Testis (tissue), 3 donors: ENCODE measurements around the gene SPATA13. TPM values are rescaled to one million over a fixed set of nuclear protein-coding genes. Genes with fewer than 3 reads are reported as not detected.

Experiments used
- DNase-seq: peaks from one replicate; pipeline ENCODE4 v3.0.0-alpha.2; 2019
- H3K27ac ChIP-seq, 2 donors: fragments of 200-600 bp; sonication (generic); one replicate each; pipeline ENCODE4 v1.5.1; 2019
- H3K27me3 ChIP-seq: fragments of 200-600 bp; sonication (generic); one replicate; pipeline ENCODE4 v1.5.1; 2019
- H3K36me3 ChIP-seq: fragments of 200-600 bp; sonication (generic); one replicate; pipeline ENCODE4 v1.5.1; 2017; ENCODE audit warnings: low read depth; ENCODE audit errors: missing control alignments
- H3K4me1 ChIP-seq: fragments of 200-600 bp; sonication (generic); one replicate; pipeline ENCODE4 v1.5.1; 2019
- H3K4me3 ChIP-seq, 2 donors: fragments of 200-600 bp; sonication (generic); one replicate each; pipeline ENCODE4 v1.5.1; 2017 to 2019
- H3K9me3 ChIP-seq: fragments of 200-600 bp; sonication (generic); one replicate; pipeline ENCODE4 v1.5.1; 2017
- POLR2A ChIP-seq: fragments of 450-650 bp; IDR thresholded peaks from one replicate; pipeline ENCODE4 v1.6.1; 2017; ENCODE audit warnings: antibody characterized with exemption, mild to moderate bottlenecking, moderate library complexity
- whole genome bisulfite sequencing, 2 donors: methylation state at CpG; one replicate each; pipeline ENCODE4 v1.1.5; 2018; 5-methylcytosine and 5-hydroxymethylcytosine counted together
- intact Hi-C: fragments of 100-400 bp; cut with DNase I; formaldehyde crosslinking; loops from one replicate; pipeline ENCODE4 v1.15.1; 2023; ENCODE audit warnings: low total_unique reads
- polyA plus RNA-seq: library from polyadenylated mRNA; stranded (reverse); fragments of 350-450 nt; fragmentation: Illumina TruSeq; extraction: RNeasy Lipid Tissue Mini Kit (QIAGEN cat#74804); gene quantifications from one replicate; pipeline ENCODE4 v1.2.3, GENCODE V29; 2014; ENCODE audit warnings: low read depth, low replicate concordance; ENCODE audit not compliant: insufficient read depth
- total RNA-seq, 2 donors: library from RNA; depleted of rRNA; stranded (reverse); fragments of >200 nt; gene quantifications; one replicate each; pipeline ENCODE4 v1.2.3, GENCODE V29; 2016
- TF ChIP-seq, protein P1 (sequence below), 3 experiments: fragments of 450-650 bp in 2 of 3; fragments of 200-600 bp in 1 of 3; sonication (generic) in 1 of 3; IDR thresholded peaks; one replicate each; pipeline ENCODE4 v1.5.1; 2016 to 2019; ENCODE audit warnings: antibody characterized with exemption in 3 of 3, mild to moderate bottlenecking in 2 of 3, moderate library complexity in 1 of 3

Gene SPATA13
- total and polyA plus RNA-seq, 3 donors from 2014 or later, result 12.9 to 35.6 (median 30.6) TPM

DNA sequence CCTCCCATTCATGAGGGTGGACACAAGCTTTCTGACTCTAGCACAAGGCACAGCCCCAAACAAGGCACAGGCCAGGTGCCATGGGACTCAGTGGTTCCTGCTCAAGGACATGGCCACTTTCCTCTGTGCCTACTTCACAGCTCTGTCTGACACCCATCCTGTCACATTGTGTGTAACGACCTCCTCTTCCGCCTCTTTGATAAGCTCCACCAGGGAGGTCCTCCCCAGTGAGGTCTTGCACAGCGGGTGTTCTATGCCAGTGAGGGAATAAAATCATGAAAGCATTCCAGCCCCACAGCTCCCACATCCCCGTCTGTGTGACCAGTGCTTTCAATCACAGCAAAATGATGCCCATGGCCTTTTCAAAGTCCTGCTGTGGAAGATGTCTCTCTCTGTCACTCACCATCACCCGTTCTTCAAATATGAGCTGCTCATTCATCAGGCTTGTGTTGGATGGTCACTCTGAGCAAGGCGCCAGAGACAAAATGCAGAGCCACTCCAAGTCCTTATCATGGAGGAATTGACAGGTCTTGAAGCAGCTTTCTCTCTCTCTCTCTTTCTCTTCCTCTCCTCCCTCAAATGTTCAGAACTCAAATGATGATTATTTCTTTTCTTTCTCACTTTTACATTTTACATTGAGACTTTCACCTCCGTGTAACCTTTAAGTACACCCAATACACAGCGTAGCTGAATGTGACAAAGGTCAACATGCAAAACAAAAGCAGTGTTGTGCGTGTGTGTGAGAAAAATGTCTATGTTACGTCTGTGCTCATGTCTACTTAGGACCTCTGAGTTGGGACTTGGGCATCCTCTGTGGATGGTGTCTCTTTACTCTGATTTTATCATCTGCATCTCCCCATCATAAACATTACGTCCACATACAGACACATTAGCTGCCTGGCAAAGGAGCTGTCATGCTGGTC, 8.0 kb upstream of the SPATA13 start:
- Histone ChIP-seq H3K4me3 (no peak overlapping the region), H3K27ac (no peak overlapping the region), H3K36me3 (no peaks in the 10 kb centered on the region), H3K27me3 (no peaks in the 10 kb centered on the region), H3K4me1 (no peaks in the 10 kb centered on the region), H3K9me3 (no peaks in the 10 kb centered on the region)
- WGBS, 2 donors, result 87 to 93% methylated on average over 11 of the region's 11 CpGs
- intact Hi-C loops, result no loop called here
- TF ChIP-seq POLR2A, result no peak
- TF ChIP-seq, protein P1, sequence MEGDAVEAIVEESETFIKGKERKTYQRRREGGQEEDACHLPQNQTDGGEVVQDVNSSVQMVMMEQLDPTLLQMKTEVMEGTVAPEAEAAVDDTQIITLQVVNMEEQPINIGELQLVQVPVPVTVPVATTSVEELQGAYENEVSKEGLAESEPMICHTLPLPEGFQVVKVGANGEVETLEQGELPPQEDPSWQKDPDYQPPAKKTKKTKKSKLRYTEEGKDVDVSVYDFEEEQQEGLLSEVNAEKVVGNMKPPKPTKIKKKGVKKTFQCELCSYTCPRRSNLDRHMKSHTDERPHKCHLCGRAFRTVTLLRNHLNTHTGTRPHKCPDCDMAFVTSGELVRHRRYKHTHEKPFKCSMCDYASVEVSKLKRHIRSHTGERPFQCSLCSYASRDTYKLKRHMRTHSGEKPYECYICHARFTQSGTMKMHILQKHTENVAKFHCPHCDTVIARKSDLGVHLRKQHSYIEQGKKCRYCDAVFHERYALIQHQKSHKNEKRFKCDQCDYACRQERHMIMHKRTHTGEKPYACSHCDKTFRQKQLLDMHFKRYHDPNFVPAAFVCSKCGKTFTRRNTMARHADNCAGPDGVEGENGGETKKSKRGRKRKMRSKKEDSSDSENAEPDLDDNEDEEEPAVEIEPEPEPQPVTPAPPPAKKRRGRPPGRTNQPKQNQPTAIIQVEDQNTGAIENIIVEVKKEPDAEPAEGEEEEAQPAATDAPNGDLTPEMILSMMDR (IDR thresholded peaks at IDR 0.05), result no peak
- no peak for DNase-seq

DNA sequence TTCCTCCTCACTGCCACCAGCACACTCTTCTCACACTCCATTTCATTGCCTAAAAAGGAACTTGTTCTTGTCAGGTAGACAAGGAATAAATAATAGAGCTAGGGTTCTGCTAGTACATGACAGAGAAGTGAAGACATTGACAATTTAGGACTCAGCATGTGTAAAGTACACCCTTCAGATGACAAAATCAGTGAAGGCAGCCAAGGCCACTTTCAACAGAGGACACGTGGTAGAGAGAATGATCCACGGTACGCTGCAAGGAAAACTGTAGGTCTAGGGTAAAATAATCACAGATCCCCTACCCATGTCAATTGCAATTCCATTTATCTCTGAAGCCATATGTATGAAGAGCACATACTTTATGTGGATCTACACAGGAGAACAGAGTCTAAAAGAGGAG, 7.2 kb upstream of the SPATA13 start:
- no peaks in the 10 kb centered on the region for H3K27me3 ChIP-seq
- no peak overlapping the region for H3K27ac ChIP-seq
- H3K9me3 ChIP-seq, result no peaks in the 10 kb centered on the region
- 93 to 100% methylated on average over 3 of the region's 3 CpGs for WGBS, 2 donors
- TF ChIP-seq, protein P1 (IDR thresholded peaks at IDR 0.05), result no peak
- no peak for TF ChIP-seq POLR2A
- intact Hi-C loops, result no loop called here
- H3K36me3 ChIP-seq, result no peaks in the 10 kb centered on the region
- no peak for DNase-seq
- no peak overlapping the region for H3K4me3 ChIP-seq
- H3K4me1 ChIP-seq, result no peaks in the 10 kb centered on the region

DNA sequence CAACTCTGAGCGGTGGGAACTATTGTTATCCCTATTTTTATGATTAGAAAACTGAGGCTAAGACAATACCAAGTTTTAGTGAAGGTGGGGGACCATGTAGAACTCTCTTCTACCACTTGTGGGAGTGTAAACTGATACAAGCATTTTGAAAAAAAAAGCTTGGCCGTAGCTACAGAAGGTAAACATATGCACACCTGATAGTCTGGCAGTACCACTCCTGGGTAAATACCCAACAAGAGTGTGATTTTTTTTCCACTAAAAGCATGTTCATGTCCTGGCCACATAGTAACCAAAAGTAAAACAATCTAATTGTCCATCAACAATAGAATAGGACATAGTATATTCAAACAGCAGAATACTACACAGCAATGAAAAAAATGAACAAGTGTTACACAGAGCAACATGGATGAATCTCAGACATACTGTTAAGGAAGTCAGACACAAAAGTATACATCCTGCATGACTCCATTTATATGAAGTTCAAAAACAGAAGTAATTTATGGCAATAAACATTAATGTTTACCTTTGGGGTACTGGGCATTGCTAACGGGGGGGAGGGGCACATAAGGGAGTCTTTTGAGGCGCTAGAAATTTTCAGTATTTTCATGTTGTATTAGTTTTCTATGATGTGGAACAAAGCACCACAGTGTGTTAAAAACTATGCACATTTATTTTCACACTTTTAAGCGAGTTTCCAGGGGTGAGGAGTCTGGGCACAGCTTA, 6.4 kb upstream of the SPATA13 start:
- no peak for TF ChIP-seq POLR2A
- TF ChIP-seq, protein P1 (IDR thresholded peaks at IDR 0.05), result no peak
- H3K4me1 ChIP-seq, result peaks cover under 1% of the 10 kb centered on the region
- H3K27ac ChIP-seq, result no peak overlapping the region
- H3K4me3 ChIP-seq, result no peak overlapping the region
- intact Hi-C loops, result no loop called here
- no peaks in the 10 kb centered on the region for H3K9me3 ChIP-seq
- H3K27me3 ChIP-seq, result no peaks in the 10 kb centered on the region
- no peaks in the 10 kb centered on the region for H3K36me3 ChIP-seq
- no peak for DNase-seq
- 88 to 94% methylated on average over 5 of the region's 5 CpGs for WGBS, 2 donors

DNA sequence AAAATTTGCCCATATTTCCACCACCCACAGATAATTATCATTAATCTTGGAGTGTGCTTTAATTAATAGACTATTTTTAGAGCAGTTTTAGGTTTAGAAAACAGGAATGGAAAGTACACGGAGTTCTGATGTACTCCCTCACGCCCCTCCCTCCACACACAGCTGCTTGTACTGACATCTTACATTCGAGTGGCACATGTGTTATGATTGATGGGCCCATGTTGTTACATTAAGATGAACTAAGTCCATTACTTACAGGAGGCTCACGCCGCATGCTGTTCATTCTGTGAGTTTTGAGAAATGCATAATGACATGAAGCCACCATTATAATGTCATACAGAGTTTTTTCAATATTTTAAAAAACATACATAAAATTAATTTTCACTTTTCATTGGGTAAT, 1.2 kb upstream of the SPATA13 start:
- intact Hi-C loops, result no loop called here
- Histone ChIP-seq H3K27ac (no peak overlapping the region), H3K9me3 (no peaks in the 10 kb centered on the region), H3K4me3 (no peak overlapping the region), H3K36me3 (no peaks in the 10 kb centered on the region), H3K27me3 (no peaks in the 10 kb centered on the region), H3K4me1 (peaks cover 6% of the 10 kb centered on the region)
- 53 to 59% methylated on average over 5 of the region's 5 CpGs for WGBS, 2 donors
- DNase-seq, result no peak
- TF ChIP-seq, protein P1 (IDR thresholded peaks at IDR 0.05), result no peak
- no peak for TF ChIP-seq POLR2A
